ENCODE results near the gene INTS15.

INTS15 gene

DNA sequence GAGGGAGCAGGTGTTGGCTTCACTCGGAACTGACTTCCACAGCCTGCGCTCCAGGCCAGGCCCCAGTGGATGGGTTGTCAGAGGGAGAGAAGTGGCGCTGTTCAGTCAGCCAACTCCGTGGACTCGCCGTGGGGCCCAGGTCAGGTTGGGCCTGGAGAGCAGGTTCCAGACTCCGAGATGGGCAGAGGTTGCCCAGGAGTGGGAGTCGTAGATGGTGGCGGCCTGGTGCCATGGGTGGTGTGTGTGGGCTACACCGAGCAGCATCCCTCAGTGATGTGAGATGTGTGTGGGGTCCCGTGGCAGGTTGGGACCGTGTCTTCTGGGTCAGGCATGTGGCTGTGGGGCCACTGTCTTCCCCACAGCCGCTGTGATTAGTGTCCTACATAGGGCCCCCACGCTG lies 57.7 kb downstream of the INTS15 start:
- Histone ChIP-seq H3K27ac (ENCODE audit: low read length) (no peak overlapping the region), H3K36me3 (ENCODE audit: control insufficient read depth in 1 of 2, insufficient read depth in 2 of 2, low read length in 2 of 2) (peaks cover 21 to 90% of the 10 kb centered on the region in 2 donors), H3K9me3 (ENCODE audit: control insufficient read depth in 1 of 2, low read length in 2 of 2) (peaks cover 0 to 1% of the 10 kb centered on the region in 2 donors), H3K4me1 (ENCODE audit: control insufficient read depth in 1 of 2, insufficient read depth in 2 of 2, low read length in 2 of 2) (no peaks in the 10 kb centered on the region), H3K4me3 (ENCODE audit: low read depth in 1 of 2, low read length in 2 of 2) (no peak overlapping the region), H3K27me3 (ENCODE audit: low read depth, low read length) (no peaks in the 10 kb centered on the region)

DNA sequence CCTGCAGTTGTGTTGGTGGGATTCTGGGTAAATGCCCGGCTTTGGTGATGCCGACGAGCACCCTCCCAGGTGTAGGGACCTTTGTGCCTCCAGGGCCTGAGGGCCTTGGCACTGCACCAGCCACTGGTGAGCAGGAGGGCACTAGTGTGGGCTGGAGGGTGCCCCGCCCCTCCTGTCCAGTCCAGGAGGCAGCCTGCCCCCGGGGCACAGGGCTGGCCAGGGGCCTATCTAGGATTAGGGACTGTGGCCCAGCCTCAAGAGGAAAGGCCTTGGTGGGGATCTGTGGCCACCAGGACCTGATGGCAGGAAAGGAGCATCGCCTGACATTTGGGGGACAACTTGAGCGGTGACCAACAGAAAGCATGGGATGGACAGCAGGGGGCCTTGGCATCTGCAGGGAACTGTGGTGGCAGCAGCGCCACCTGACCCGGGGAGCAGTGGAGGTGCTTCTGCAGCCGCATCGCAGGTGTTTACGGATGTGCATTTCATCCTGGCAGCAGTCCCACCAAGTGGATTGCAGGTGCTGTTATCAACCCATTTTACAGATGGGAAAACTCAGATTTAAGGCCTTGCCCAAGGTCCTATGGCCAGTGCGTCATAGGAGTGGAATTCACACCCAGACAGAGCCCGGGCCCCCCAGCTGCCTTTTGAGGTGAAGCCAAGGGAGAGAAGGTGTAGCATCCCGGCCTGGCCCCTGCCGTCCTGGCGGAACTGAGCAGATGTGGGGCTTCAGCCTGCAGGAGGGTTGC lies 58.4 kb downstream of the INTS15 start:
- no peak overlapping the region for H3K27ac ChIP-seq (ENCODE audit: low read length)
- peaks cover 0 to 3% of the 10 kb centered on the region in 2 donors for H3K9me3 ChIP-seq (ENCODE audit: control insufficient read depth in 1 of 2, low read length in 2 of 2)
- no peaks in the 10 kb centered on the region for H3K27me3 ChIP-seq (ENCODE audit: low read depth, low read length)
- H3K36me3 ChIP-seq (ENCODE audit: control insufficient read depth in 1 of 2, insufficient read depth in 2 of 2, low read length in 2 of 2), result peaks cover 19 to 87% of the 10 kb centered on the region in 2 donors
- no peaks in the 10 kb centered on the region for H3K4me1 ChIP-seq (ENCODE audit: control insufficient read depth in 1 of 2, insufficient read depth in 2 of 2, low read length in 2 of 2)
- no peak overlapping the region for H3K4me3 ChIP-seq (ENCODE audit: low read depth in 1 of 2, low read length in 2 of 2)

DNA sequence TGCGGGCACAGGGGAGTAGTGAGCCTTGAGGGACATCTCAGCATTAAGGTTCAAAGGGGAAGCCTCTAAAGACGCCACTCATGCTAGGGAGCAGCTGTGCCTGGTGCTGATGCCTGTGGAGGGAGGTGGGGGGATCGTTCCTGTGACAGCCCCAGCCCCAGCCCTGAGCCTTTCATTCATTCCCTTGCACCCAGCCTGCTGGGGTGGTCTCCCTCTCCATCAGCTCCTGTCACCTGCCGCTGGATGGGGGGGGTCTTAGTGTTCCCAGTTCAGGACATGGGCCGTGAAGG lies 58.9 kb downstream of the INTS15 start:
- peaks cover 0 to 3% of the 10 kb centered on the region in 2 donors for H3K9me3 ChIP-seq (ENCODE audit: control insufficient read depth in 1 of 2, low read length in 2 of 2)
- no peak overlapping the region for H3K27ac ChIP-seq (ENCODE audit: low read length)
- no peaks in the 10 kb centered on the region for H3K27me3 ChIP-seq (ENCODE audit: low read depth, low read length)
- H3K36me3 ChIP-seq (ENCODE audit: control insufficient read depth in 1 of 2, insufficient read depth in 2 of 2, low read length in 2 of 2), result peaks cover 14 to 82% of the 10 kb centered on the region in 2 donors
- H3K4me3 ChIP-seq (ENCODE audit: low read depth in 1 of 2, low read length in 2 of 2), result no peak overlapping the region
- H3K4me1 ChIP-seq (ENCODE audit: control insufficient read depth in 1 of 2, insufficient read depth in 2 of 2, low read length in 2 of 2), result no peaks in the 10 kb centered on the region

GRCh38 chr7:6649241-6649961 lies 59.6 kb downstream of the INTS15 start:
- Histone ChIP-seq H3K36me3 (ENCODE audit: control insufficient read depth in 1 of 2, insufficient read depth in 2 of 2, low read length in 2 of 2) (peaks cover 13 to 80% of the 10 kb centered on the region in 2 donors), H3K4me1 (ENCODE audit: control insufficient read depth in 1 of 2, insufficient read depth in 2 of 2, low read length in 2 of 2) (no peaks in the 10 kb centered on the region), H3K4me3 (ENCODE audit: low read depth in 1 of 2, low read length in 2 of 2) (no peak overlapping the region), H3K27me3 (ENCODE audit: low read depth, low read length) (no peaks in the 10 kb centered on the region), H3K9me3 (ENCODE audit: control insufficient read depth in 1 of 2, low read length in 2 of 2) (peaks cover 0 to 3% of the 10 kb centered on the region in 2 donors), H3K27ac (ENCODE audit: low read length) (no peak overlapping the region)

DNA sequence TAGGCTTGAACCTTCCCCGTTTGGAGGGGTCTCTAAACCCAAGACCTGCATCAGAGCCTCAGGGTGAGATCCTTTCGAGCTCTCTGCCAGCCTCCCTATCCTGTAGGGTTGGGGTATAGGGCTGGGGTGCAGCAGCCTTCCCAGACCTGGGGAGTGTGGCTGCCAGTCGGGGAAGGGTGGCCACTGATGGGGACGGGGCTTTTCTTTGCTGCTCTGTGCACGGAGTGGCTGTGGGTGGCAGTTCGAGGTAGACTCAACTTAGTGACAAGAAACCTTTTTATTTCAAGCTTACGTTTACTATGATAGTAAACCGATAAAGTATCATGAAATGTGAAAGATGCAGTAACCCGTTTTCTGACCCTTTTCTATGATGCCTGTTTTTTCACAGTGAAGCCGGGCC lies 60.3 kb downstream of the INTS15 start:
- Histone ChIP-seq H3K27ac (ENCODE audit: low read length) (no peak overlapping the region), H3K27me3 (ENCODE audit: low read depth, low read length) (no peaks in the 10 kb centered on the region), H3K36me3 (ENCODE audit: control insufficient read depth in 1 of 2, insufficient read depth in 2 of 2, low read length in 2 of 2) (peaks cover 6 to 80% of the 10 kb centered on the region in 2 donors), H3K4me1 (ENCODE audit: control insufficient read depth in 1 of 2, insufficient read depth in 2 of 2, low read length in 2 of 2) (no peaks in the 10 kb centered on the region), H3K4me3 (ENCODE audit: low read depth in 1 of 2, low read length in 2 of 2) (no peak overlapping the region), H3K9me3 (ENCODE audit: control insufficient read depth in 1 of 2, low read length in 2 of 2) (peaks cover 0 to 3% of the 10 kb centered on the region in 2 donors)

DNA sequence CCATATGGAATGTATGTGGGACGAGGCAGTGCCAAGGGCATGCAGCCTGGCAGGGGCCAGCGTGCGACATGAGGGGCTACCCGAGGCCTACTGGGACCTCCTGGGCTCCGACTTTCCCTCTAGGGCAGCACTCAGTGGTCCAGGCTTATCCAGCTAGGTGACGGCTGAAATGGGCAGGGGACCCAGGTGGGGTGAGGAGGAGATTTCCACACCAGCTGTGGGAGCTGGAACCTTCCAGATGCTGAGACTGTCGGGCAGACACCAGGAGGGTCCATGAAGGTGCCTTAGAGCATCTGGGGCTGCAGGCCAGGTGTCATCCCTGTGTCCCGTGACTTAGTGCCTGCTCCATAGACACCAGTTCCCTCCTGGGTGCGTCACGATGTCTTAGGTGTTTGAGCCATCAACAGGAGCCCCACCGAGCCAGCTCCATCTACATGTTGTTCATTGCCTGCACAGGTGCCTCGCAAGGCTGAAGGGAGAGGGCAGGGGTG lies 60.7 kb downstream of the INTS15 start:
- Histone ChIP-seq H3K9me3 (ENCODE audit: control insufficient read depth in 1 of 2, low read length in 2 of 2) (peaks cover 0 to 3% of the 10 kb centered on the region in 2 donors), H3K4me1 (ENCODE audit: control insufficient read depth in 1 of 2, insufficient read depth in 2 of 2, low read length in 2 of 2) (no peaks in the 10 kb centered on the region), H3K36me3 (ENCODE audit: control insufficient read depth in 1 of 2, insufficient read depth in 2 of 2, low read length in 2 of 2) (peaks cover 6 to 82% of the 10 kb centered on the region in 2 donors), H3K4me3 (ENCODE audit: low read depth in 1 of 2, low read length in 2 of 2) (no peak overlapping the region), H3K27me3 (ENCODE audit: low read depth, low read length) (no peaks in the 10 kb centered on the region), H3K27ac (ENCODE audit: low read length) (no peak overlapping the region)

DNA sequence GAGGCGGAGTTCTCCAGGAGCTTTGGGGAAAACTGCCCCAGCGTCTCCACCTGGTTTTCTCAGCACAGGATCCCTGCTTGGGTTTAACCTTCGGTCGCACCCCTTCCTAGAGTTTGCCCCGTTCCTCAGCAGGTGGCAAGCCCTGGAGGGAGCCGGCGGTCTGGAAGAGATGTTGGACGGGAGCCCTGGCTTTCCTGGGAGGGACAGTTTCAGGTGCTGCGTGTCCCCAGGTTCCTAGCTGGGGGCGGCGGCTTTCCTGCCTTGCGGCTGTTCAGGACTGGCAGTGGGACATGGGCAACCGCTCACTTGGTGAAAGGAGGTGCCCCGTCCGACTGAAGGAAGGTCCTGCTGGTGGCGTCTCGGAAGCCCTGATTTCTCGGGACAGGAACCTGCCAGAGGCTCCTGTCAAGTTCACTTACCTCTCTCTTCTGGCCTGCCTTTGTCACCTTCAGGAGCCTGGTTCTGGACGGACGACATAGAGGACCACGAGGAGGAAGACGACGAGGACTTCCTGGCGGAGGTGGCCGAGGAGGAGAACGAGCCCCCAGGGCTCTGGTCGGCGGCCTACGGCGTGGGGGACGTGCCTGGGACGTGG lies 62.1 kb downstream of the INTS15 start:
- H3K4me1 ChIP-seq (ENCODE audit: control insufficient read depth in 1 of 2, insufficient read depth in 2 of 2, low read length in 2 of 2), result no peaks in the 10 kb centered on the region
- no peak overlapping the region for H3K27ac ChIP-seq (ENCODE audit: low read length)
- H3K9me3 ChIP-seq (ENCODE audit: control insufficient read depth in 1 of 2, low read length in 2 of 2), result peaks cover 0 to 3% of the 10 kb centered on the region in 2 donors
- no peak overlapping the region for H3K4me3 ChIP-seq (ENCODE audit: low read depth in 1 of 2, low read length in 2 of 2)
- peaks cover 4 to 76% of the 10 kb centered on the region in 2 donors for H3K36me3 ChIP-seq (ENCODE audit: control insufficient read depth in 1 of 2, insufficient read depth in 2 of 2, low read length in 2 of 2)
- H3K27me3 ChIP-seq (ENCODE audit: low read depth, low read length), result no peaks in the 10 kb centered on the region

GRCh38 chr7:6652446-6653011 lies 62.7 kb downstream of the INTS15 start:
- H3K4me1 ChIP-seq (ENCODE audit: control insufficient read depth in 1 of 2, insufficient read depth in 2 of 2, low read length in 2 of 2), result no peaks in the 10 kb centered on the region
- H3K9me3 ChIP-seq (ENCODE audit: control insufficient read depth in 1 of 2, low read length in 2 of 2), result peaks cover 0 to 3% of the 10 kb centered on the region in 2 donors
- no peak overlapping the region for H3K4me3 ChIP-seq (ENCODE audit: low read depth in 1 of 2, low read length in 2 of 2)
- H3K36me3 ChIP-seq (ENCODE audit: control insufficient read depth in 1 of 2, insufficient read depth in 2 of 2, low read length in 2 of 2), result peaks cover 4 to 71% of the 10 kb centered on the region in 2 donors
- no peaks in the 10 kb centered on the region for H3K27me3 ChIP-seq (ENCODE audit: low read depth, low read length)
- no peak overlapping the region for H3K27ac ChIP-seq (ENCODE audit: low read length)

DNA sequence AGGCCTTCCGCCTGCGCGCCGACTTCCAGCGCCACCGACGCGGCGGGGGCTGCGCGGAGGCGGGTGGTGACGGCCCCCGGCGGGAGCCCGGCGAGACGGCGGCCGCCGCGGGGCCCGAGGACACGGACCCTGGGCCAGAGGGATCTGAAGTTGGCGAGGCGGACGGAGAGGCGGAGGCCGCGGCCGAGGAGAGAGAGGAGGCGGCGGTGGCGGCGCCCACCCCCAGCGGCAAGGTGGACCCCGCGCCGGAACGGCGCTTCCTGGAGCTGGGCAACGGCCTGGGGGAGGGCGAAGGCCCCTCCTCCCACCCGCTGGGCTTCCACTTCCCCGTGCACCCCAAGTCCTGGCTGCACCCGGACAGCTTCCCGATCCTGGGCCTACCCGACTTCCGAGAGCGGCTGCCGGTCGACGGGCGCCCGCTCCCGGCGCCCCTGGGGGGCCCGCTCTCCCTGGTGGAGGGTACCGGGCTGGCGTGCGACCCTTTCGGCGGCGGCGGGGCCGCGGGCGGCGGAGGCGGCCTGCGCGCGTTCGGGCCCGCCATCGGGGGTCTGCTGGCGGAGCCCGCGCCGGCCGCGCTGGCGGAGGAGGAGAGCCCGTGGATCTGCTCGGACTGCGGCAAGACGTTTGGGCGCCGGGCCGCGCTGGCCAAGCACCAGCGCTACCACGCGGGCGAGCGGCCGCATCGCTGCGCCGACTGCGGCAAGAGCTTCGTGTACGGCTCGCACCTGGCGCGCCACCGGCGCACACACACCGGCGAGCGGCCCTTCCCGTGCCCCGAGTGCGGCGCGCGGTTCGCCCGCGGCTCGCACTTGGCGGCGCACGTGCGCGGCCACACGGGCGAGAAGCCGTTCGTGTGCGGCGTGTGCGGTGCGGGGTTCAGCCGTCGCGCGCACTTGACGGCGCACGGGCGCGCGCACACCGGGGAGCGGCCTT lies 63.5 kb downstream of the INTS15 start:
- Histone ChIP-seq H3K27me3 (ENCODE audit: low read depth, low read length) (no peaks in the 10 kb centered on the region), H3K27ac (ENCODE audit: low read length) (no peak overlapping the region), H3K4me3 (ENCODE audit: low read depth in 1 of 2, low read length in 2 of 2) (no peak overlapping the region), H3K36me3 (ENCODE audit: control insufficient read depth in 1 of 2, insufficient read depth in 2 of 2, low read length in 2 of 2) (peaks cover 4 to 63% of the 10 kb centered on the region in 2 donors), H3K9me3 (ENCODE audit: control insufficient read depth in 1 of 2, low read length in 2 of 2) (peaks cover 0 to 3% of the 10 kb centered on the region in 2 donors), H3K4me1 (ENCODE audit: control insufficient read depth in 1 of 2, insufficient read depth in 2 of 2, low read length in 2 of 2) (no peaks in the 10 kb centered on the region)

- peaks cover 4 to 53% of the 10 kb centered on the region in 2 donors for H3K36me3 ChIP-seq (ENCODE audit: control insufficient read depth in 1 of 2, insufficient read depth in 2 of 2, low read length in 2 of 2)
These were observed 64.5 kb downstream of the INTS15 start for GRCh38 chr7:6654113-6654841.

More at GRCh38 chr7:6654113-6654841, 64.5 kb downstream of the INTS15 start:
- H3K4me3 ChIP-seq (ENCODE audit: low read depth in 1 of 2, low read length in 2 of 2), result no peak overlapping the region
- H3K4me1 ChIP-seq (ENCODE audit: control insufficient read depth in 1 of 2, insufficient read depth in 2 of 2, low read length in 2 of 2), result no peaks in the 10 kb centered on the region
- no peaks in the 10 kb centered on the region for H3K27me3 ChIP-seq (ENCODE audit: low read depth, low read length)
- H3K9me3 ChIP-seq (ENCODE audit: control insufficient read depth in 1 of 2, low read length in 2 of 2), result peaks cover 0 to 3% of the 10 kb centered on the region in 2 donors
- no peak overlapping the region for H3K27ac ChIP-seq (ENCODE audit: low read length)
